Activated CD4-positive, CD25-positive, alpha-beta regulatory T cell treated with anti-CD3 and anti-CD28 coated beads, Interleukin-2, amount 50 U/mL, for 24 hours (primary cell): ENCODE results near the gene HEXIM2.

ENCODE experiments used
- ATAC-seq, 2 donors: fragments of 150-1000 bp; cut with Tn5 transposase; one replicate each; pipeline ENCODE4 v1.10.0; 2021; ENCODE audit warnings: mild to moderate bottlenecking in 1 of 2, moderate library complexity in 1 of 2

Gene HEXIM2

DNA sequence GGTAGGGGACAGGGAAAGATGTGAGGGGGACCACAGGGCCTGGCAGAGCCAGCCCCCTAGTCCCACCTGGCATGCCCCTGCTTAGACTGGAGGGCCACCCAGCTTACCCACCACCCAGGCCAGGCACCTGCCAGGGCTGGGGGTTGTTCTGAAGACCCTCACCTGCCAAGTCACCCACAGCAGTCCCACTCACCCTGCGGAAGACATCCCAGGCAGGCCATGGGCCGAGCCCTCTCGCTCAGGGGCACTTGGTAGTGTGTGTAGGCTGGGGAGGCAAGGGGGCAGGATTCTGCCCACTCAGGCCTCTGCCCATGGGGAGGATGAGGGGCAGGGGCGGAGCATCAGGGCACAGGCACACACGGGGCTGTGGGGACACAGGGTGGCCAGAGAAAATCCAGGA, 33.3 kb upstream of the HEXIM2 start:
- no peak for ATAC-seq

DNA sequence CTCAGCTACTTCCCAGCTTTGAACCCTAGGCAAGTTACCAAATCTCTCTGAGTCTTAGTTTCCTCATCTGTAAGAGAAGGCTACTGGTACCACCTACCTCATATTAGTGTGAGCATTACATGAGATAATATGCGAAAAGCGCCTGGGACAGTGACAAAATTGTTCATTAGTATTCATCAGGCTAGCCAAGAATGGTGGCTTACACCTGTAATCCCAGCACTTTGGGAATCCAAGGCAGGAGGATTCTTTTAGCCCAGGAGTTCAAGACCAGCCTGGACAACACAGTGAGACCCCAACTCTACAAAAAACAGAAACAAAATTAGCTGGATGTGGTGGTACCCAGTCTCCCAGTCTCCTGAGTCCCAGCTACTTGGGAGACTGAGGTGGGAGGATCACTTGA, 32.7 kb upstream of the HEXIM2 start:
- no peak for ATAC-seq

DNA sequence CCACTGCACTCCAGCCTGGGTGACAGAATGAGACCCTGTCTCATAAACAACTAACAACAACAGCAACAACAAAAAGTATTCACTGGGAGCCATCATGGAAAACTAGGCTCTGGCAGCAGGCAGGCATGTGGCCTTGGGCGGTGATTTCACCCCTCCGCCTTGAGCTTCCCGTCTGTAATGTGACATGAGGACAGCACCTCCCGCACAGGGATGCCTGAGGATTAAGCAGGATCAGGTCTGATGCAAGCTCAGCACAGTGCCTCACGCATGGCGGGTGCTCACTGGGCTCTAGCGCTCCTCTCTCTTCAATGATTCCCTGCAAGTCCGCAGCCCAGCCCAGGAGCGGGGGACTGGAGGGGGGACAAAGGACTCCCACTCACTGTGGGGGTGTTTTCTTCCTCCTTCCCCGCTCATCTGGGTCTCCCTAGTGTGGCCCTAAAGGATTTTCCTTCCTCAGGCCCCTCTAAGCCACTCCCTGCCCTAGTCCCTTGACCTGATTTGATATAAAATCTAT, 32.2 kb upstream of the HEXIM2 start:
- ATAC-seq = no peak

DNA sequence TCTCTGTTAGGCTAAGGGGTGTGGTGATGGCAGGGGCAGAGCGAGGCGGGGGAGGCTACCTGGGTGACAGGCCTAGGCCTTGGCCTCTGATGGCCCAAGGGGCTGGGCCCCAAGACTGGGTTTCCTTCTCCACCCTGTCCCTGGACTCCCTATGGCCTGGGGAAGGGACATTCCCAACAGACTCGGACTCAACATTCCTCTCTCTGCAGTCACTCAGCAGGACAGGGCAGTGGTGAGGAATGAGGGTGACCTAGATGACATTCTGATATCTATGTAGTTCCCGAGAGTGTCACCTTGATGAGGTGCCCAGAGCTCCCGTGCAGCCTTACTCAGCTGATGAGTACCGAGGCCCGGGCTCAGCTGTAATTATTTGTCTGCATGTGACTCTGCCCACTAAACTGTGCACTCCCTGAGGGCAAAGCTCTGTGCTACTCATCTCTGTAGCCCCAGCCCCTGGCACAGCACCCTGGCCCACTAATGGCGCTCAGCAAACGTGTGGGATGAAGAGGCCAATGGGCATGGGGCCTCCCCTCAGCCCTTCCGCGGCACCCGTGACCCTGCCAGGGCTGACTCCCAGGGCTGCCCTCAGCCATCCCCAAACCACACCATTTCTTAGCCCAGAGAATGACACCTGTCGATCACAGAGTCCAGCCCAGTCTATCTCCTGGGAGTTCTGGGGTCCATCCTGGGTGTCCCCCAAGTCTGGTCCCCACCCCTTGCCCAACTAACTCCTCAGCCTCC, 31.6 kb upstream of the HEXIM2 start:
- ATAC-seq = no peak

DNA sequence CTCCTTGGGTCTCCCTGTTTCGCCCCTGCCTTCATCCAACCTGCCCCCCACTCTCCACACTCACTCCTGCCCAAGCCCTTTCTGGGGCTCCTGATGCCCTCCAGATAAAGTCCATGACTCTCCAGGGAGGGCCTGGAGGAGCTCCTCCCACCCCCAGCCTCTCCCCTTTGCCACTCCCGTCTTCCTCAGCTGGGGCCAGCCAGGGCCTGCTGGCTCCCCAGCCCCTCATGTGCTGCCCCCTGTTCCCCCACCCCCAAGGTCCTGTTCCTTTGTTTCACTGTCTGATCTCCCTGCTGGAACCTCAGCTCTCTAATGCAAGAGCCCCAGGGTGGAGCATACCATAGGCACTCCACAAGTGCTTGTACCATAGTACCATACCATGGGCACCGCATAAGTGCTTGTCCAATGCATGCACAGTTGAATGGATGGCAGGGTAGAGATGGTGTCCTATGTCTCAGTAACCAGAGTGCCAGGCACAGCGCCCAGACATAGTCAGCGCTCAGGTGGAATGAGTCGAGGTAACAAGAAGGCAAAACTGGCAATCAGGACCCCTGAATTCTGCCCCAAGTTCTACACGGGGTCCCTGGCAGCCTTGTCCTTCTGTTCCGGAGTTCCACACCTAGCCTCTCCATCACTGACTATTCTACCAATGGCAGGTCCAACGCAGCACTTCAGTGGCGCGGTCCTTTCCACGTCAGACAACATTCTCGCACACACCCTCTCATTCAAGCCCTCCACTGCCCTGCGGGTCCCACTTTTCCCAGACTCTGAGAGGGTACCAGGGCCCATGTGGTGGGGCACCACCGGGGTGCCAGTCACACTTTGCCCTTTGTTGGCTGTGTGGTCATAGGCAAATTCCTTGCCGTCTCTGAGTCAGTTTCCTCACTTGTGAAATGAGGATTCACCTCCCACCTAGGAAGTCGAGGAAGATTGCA, 30.7 kb upstream of the HEXIM2 start:
- ATAC-seq = no peak

DNA sequence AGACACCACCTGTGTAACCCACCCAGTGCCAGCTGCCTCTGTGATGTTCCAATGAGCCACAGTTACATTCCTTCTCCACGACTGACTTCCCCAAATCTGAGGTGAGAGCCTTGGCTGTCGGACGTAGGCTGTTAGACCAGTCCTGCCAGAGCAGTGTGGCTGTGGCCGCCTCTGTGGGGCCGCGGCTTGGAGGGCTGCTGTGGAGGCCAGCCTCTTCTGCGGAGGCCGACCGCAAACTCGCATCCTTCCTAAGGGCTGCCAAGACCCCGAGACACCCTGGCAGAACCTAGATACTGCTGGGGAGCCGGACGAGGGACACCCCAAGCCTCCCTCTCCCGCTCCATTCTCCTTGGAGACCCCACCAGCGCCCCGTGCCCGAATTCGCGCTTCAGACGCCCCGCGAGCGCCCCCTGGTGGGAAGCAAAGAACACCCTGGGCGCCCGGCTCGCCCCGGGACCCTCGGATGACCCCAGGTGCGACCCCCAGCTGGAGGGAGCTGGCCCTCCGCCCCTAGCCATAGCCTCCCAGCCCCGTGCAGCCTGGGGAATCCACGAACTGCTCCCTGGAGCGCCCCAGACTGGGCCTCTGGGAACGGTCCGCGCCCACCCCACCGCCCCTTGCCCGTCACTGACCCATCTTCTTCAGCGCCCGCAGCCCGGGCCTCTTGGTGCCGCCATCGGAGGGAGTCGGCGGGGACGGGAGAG, 29.9 kb upstream of the HEXIM2 start:
- ATAC-seq = no peak

DNA sequence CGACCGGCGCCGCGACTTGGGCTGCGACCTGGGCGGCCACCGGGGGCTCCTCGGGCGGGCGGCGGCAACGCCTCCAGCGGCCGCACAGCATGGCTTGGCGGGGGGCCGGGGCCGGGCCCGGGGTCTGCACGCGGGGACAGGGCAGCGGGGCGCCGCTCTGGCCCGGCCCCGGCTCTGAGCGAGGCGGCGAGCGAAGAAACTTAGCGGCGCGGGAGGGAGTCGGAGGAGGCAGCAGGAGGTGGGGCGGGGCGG, 29.4 kb upstream of the HEXIM2 start, which contains the start of gene PLCD3:
Gene PLCD3 (minus strand): TSS at position 196 of the 252 bp plus-strand sequence. CDS start 105 bp downstream, at position 91.
- ATAC-seq = peak; percentile 0 to 30

DNA sequence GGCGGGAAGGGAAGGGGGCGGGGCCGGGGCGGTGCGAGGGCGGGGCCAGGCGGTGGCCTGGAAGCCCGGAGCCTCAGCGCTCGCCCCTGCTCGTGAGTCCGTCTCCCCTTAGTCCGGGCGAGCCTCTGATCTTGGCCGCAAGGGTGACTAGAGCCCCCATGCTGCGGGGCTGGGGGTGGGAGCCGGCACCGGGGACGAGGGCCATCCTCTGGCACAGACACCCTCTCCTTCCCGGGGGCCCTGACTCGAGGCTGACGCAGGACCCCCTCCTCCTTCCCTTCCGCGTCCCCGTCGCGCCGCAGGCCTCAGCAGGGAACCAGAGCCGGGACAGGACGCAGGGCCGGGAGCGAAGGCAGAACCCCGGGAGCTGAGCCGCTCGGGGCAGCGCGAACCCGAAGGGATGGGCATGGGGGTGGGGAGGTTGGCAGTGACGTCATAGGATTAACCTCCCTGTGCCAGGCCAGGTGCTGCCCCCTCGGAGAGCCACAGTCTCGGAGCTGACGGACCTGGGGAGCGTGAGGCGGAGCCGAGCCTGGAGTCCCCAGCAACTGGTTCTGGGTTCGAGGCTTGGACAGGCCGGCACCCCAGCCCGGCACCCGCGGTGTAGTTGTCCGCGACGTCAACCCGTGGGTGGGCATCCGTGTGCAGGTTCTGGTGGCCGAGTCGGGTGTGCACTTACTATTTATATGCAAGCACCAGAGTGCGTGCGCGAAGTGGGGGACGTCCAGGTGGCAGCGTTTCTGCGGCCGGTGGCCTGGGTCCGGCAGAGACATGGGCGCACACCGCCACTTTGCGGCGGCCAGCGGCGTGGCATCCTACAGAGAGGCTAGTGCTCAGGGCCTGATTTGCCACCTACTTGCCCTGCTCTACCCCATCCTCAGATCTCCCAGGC, 28.9 kb upstream of the HEXIM2 start:
- peak; percentile 26 to 30 for ATAC-seq

DNA sequence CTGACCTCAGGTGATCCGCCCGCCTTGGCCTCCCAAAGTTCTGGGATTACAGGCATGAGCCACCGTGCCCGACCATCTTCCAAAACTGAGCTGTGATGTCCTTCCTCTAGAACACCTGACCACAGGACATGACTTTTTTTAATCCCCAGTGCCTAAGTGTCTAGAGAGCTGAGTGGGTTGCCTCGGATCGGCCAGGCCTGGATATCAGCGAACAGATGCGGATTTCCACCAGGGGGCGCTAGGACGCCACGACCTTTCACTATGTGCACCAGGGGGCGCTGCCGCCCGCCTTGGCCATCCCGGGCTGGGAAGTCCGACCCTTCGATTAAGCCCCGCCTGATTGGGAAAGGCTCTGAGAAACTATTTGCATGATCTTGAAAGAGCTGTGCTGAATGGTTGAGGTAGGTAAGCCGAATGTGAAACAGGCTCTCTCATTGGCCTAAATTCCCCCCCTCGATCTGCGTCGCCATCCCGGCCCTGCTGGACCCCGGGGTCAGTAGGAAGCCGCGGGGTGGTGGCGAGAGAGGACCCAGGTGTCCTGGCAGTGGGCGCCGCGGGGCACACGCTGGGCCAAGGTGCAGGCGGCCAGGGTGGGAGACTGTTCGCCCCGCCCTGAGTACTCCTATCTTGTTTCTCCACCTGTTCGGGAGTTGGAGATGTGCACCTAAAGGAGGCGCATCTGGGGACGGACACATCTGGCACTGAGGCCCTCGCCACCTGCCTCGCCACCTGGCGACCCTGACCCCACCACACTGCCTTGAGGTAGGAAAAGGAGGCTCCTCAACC, 26.3 kb upstream of the HEXIM2 start, which contains the start of gene ACBD4:
Gene ACBD4 (plus strand): TSS at position 496 of the 786 bp plus-strand sequence. CDS start 458 bp downstream, outside the sequence.
- ATAC-seq = peak; percentile 94

DNA sequence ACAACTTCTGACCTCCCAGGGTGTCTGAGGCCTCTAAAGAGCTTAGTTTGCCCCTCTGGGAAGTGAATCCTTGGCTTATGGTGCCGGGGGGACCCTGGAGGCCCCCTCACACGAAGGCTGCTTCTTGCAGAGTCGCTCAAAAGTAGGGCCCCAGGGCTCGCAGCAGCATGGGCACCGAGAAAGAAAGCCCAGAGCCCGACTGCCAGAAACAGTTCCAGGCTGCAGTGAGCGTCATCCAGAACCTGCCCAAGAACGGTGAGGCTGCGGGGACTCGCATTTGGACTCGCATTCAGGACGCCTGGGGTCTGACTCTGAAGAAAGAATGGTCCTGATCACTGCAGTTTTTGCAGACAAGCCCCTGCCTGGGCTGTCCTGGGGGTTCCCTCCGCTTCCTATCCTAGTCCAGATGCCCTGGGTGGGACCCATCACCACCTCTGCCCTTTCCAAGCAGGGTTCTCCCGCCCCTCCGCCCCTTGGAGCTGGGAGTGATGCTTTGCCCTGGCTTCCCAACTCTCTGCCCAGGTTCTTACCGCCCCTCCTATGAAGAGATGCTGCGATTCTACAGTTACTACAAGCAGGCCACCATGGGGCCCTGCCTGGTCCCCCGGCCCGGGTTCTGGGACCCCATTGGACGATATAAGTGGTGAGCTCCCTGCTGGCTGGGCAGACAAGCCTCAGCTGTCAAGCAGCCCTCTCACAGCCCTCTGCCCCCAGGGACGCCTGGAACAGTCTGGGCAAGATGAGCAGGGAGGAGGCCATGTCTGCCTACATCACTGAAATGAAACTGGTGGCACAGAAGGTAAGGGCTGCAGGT, 25.5 kb upstream of the HEXIM2 start:
- no peak for ATAC-seq

DNA sequence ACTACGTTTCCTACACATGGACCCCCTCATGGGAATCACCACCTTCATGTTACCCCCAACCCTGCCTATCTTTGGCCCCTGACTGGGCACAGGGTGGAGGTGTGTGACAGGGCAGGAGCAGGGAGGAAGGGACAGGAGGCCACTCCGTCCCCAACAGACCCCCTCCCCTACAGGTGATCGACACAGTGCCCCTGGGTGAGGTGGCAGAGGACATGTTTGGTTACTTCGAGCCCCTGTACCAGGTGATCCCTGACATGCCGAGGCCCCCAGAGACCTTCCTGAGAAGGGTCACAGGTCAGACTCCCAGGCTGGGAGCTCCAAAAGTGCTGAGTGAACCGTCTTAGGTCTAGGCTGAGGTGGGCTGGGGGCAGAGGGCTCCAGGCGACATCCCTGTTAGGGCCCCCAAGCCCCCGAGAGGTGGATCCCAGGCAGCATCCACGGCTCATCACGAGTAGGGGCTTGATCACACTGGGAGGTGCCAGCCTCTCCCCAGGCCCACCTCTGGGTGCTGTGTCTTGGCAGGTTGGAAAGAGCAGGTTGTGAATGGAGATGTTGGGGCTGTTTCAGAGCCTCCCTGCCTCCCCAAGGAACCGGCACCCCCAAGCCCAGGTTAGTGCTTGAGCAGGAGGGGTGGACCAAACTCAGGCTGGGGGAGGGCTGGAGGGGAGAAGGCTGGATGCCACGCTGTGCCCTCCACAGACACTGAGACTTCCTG, 24.7 kb upstream of the HEXIM2 start:
- ATAC-seq = no peak

DNA sequence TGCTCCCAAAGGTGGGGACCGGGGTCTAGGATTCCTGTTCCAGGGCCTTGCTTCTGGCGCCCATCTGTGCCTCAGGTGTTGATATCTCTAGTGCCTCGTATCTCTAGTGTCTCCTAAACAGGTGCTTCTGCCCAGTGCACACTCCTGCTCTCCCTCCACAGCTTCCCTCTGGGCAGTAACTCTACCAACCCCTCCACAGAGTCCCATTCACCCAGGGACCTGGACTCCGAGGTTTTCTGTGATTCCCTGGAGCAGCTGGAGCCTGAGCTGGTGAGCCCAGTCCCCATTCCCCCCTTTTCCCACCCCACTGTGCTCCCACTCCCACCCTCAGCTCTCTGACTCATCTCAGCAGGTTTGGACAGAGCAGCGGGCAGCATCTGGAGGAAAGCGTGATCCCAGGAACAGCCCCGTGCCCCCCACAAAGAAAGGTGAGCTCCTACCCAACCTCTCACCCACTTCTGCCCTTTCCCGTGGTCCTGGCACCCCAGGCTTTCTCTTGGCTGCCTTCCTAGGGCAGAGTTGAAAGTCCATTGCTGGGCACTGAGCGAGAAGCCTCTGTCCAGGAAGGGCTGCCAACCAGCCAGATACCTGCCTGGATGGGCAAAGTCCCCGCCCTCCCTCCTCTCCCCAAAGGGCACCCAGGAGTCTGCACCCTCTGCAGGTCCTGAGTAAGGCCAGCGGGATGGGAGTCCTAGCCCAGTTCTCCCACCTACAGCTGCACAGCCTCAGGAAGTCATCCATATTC, 23.9 kb upstream of the HEXIM2 start:
- no peak for ATAC-seq

DNA sequence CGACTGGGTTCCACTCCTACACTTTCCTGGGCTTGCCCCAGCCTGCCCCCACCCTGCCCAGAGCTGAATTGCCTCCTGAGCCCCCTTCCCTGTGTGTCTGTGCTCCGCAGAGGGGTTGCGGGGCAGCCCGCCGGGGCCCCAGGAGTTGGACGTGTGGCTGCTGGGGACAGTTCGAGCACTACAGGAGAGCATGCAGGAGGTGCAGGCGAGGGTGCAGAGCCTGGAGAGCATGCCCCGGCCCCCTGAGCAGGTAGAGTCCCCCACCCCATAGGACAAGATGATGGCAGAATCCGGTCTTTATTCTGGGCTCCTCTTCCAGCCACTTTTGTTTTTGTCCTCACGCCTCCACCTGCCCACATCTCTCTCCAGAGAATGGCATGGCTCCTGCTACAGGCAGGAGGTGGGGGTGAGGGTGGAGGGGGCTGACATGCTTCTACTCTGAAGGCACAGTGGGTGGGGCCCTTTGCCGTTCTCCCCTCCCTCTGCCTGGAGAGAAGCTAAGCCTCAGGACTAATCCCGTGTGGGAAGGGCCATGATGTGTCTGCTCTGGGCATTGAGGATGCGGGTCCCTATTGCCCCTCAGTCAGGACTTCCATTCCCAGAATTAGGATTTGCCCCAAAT, 22.7 kb upstream of the HEXIM2 start:
- ATAC-seq = no peak

DNA sequence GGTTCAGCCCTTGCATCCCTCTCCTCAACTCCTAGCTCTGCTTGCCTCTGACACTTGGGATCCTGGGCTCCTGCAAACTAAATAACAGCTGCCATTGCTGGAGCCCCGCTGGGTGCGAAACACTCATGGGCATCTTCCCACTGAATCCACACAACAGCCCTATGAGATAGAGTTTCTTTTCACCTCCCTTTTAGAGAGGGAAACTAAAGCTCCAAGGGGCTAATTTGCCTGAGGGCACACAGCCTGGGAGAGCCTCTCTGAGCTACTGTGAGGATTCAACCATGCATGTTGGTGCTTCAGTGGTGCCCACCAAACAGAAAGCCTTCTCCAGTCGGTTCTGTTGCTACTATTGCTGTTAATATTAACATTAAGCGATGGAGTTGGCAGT, 22.1 kb upstream of the HEXIM2 start:
- ATAC-seq = no peak

DNA sequence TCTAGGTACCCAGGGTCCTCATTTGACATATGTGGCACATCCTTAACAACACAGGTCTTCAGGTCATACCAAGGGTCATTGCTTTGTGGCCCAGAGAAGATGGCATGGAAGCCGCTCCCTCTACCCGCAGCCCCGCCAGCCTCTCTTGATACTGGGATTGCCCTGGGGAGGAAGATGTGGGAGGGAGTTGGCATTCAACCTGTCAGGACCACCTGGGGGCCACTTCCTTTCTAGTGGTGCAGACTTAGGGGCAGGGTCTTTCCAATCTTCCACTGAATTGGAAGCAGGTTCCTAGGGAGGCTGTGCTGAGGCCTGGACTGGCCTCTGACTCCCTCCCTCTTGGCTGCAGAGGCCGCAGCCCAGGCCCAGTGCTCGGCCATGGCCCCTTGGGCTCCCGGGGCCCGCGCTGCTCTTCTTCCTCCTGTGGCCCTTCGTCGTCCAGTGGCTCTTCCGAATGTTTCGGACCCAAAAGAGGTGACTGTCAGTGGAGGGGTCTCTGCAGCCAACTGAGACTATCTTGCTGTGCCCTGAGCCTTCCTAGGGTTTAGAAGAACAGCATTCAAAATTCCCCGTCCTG, 18.5 kb upstream of the HEXIM2 start:
- ATAC-seq = no peak

DNA sequence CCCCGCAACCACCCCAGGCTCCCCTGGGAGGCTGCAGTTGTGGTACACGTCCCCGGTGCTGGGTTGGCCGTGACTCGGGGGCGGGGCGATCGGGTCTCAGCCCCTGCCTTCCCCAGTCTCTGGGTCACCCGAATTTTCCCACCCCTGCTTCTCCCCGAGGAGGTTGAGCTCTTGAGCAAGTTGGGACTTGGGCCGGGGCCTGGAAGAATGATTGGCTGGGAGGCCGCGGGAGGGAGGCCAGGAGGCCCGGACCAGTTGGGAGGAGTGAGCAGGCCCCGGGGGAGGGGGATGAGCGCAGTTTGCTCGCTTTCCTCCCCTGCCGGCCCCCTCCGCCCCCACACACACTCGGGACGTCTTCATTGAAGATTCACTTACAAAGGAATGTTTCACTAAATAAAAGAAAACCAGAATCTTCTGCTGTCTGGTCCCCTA, 17.9 kb upstream of the HEXIM2 start:
- ATAC-seq = no peak

DNA sequence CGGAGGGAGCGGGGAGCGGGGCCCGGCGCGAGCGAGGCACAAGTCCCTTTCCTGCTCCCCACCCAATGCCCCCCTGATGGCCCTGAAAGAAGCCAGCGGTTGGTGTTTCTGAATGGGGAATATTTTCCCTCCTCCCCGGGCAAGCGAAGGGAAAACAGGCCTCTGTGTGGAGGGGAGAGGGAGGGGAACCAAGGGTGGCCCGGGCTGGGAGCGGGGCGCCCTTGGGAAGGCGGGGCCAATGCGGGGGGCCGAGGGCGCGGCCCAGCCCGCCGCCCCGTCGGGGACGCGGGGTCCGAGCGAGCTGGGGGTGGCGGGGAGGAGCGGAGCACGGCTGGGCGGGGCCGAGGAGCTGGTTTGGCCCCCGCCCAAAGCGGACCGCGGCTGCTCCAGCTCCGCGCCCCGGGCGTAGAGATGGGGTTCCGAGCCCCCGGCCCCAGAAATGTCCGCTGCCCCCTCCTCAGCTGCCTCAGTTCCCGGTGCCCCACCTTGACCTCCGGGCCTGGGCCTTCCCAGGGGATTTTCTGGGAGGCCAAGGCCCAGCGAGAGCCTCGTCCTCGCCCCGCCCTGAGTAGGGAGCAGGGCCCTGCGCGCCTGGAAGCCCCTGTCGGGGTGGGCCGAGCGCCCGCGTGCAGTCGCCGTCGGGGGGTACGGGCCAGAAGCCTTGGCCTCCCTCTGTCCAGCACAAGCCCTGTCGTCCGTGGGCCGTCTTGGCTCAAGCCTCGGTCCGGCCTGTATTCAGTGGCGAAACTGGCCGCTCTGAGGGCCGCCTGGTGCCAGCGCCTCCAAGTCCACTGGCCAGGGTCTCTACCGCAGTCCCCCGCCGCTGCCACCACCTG, 17.3 kb upstream of the HEXIM2 start:
- no peak for ATAC-seq
